ENCODE data around the gene SLF2.

SLF2 gene

DNA sequence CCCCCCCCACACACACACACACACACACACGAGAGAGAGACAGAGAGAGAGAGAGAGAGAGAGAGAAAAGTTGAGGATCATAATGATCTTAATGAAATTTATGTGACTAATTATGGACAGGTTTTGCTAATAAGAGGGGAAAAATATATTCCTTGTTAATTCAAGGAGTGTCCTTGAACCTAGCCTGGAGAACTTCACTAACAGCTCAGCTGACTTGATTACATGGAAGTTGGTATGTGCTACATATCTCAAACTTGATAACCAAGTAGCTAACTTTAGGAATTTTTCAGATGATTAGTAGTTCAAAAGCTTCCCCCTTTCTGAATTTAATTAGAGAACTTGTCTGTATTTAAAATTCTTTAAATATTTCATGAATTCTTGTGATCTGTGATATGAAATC is 15.3 kb downstream of the SLF2 start:
- peaks cover 2% of the 10 kb centered on the region for H3K4me1 Mint-ChIP-seq
- H3K36me3 Mint-ChIP-seq, result peaks cover 30% of the 10 kb centered on the region

GRCh38 chr10:100930368-100930767 is 17.6 kb downstream of the SLF2 start:
- no peak for ATAC-seq (ENCODE audit: low read depth)
- no peaks in the 10 kb centered on the region for H3K27me3 Mint-ChIP-seq
- H3K9me3 Mint-ChIP-seq, result no peaks in the 10 kb centered on the region
- H3K27ac Mint-ChIP-seq, result no peak overlapping the region
- H3K4me3 Mint-ChIP-seq, result no peak overlapping the region
- DNase-seq (ENCODE audit: low spot score in 2 of 2), result no peak
- no peaks in the 10 kb centered on the region for H3K4me1 Mint-ChIP-seq
- peaks cover 19% of the 10 kb centered on the region for H3K36me3 Mint-ChIP-seq

More for the DNA sequence above, 15.3 kb downstream of the SLF2 start:
- Mint-ChIP-seq H3K4me3 (no peak overlapping the region), H3K9me3 (no peaks in the 10 kb centered on the region), H3K27me3 (no peaks in the 10 kb centered on the region), H3K27ac (no peak overlapping the region)
- DNase-seq (ENCODE audit: low spot score in 2 of 2), result no peak
- no peak for ATAC-seq (ENCODE audit: low read depth)

- Mint-ChIP-seq H3K4me3 (no peak overlapping the region), H3K9me3 (no peaks in the 10 kb centered on the region), H3K27ac (no peak overlapping the region), H3K36me3 (peaks cover 16% of the 10 kb centered on the region), H3K27me3 (no peaks in the 10 kb centered on the region), H3K4me1 (no peaks in the 10 kb centered on the region)
- DNase-seq (ENCODE audit: low spot score in 2 of 2), result no peak
- ATAC-seq (ENCODE audit: low read depth), result no peak
These were observed 21.4 kb downstream of the SLF2 start for GRCh38 chr10:100934084-100934659.

DNA sequence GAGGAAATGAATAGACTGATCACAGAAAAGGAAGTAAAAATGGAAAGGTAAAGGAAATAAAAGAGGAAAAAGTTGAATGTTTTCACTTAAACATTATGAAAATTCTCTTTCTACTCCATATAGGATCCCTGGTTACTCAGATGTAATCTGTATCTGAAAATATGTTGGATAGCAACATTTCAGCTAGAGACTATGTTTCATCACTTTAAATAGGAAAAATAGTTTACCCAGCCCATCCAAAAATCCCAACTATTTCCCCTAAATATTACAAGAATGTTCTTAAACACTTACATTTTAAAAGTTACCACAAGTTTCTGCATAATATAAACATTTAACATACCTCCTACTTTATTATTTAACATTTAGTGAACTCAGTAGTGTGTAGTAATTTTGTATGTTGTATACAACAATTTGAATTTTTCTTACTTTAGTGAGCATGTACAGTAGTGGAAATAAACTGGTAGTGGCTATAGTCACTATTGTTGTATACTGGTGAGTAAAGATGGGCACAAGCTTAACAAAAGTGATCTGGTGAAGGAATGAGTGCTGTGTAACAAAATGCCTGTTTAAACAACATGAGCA is 27.1 kb downstream of the SLF2 start:
- no peaks in the 10 kb centered on the region for H3K27me3 Mint-ChIP-seq
- no peaks in the 10 kb centered on the region for H3K4me1 Mint-ChIP-seq
- no peak overlapping the region for H3K27ac Mint-ChIP-seq
- no peak overlapping the region for H3K4me3 Mint-ChIP-seq
- H3K36me3 Mint-ChIP-seq, result peaks cover 21% of the 10 kb centered on the region
- DNase-seq (ENCODE audit: low spot score in 2 of 2) (no peak), ATAC-seq (ENCODE audit: low read depth) (no peak)
- no peaks in the 10 kb centered on the region for H3K9me3 Mint-ChIP-seq

DNA sequence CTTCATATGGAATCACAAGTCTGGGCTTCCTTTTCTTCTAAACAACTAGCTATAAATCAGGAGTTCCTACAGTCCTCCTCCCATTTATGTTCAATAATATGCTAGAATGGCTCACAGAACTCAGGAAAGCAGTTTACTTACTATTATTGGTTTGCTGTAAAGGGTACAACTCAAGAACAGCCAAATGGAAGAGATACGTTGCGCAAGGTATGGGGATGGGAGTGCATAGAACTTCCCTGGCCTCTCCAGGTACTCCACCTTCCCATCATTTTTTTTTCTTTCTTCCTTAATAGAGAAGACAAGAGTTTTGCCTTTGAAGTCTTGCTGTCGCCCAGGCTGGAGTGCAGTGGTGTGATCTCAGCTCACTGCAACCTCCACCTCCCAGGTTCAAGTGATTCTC is 29.5 kb downstream of the SLF2 start:
- Mint-ChIP-seq H3K9me3 (no peaks in the 10 kb centered on the region), H3K4me3 (no peak overlapping the region), H3K27me3 (no peaks in the 10 kb centered on the region), H3K4me1 (no peaks in the 10 kb centered on the region), H3K27ac (no peak overlapping the region), H3K36me3 (peaks cover 24% of the 10 kb centered on the region)
- ATAC-seq (ENCODE audit: low read depth), result no peak
- no peak for DNase-seq (ENCODE audit: low spot score in 2 of 2)

- H3K9me3 Mint-ChIP-seq, result no peaks in the 10 kb centered on the region
- H3K4me1 Mint-ChIP-seq, result no peaks in the 10 kb centered on the region
- H3K4me3 Mint-ChIP-seq, result no peak overlapping the region
- ATAC-seq (ENCODE audit: low read depth) (no peak), DNase-seq (ENCODE audit: low spot score in 2 of 2) (no peak)
- no peaks in the 10 kb centered on the region for H3K27me3 Mint-ChIP-seq
- no peak overlapping the region for H3K27ac Mint-ChIP-seq
- peaks cover 24% of the 10 kb centered on the region for H3K36me3 Mint-ChIP-seq
These were observed 30.7 kb downstream of the SLF2 start for GRCh38 chr10:100943508-100943907.

- no peak for DNase-seq (ENCODE audit: low spot score in 2 of 2)
- H3K9me3 Mint-ChIP-seq, result no peaks in the 10 kb centered on the region
- ATAC-seq (ENCODE audit: low read depth), result no peak
- no peaks in the 10 kb centered on the region for H3K27me3 Mint-ChIP-seq
- H3K4me3 Mint-ChIP-seq, result no peak overlapping the region
- no peak overlapping the region for H3K27ac Mint-ChIP-seq
- H3K36me3 Mint-ChIP-seq, result peaks cover 24% of the 10 kb centered on the region
- no peaks in the 10 kb centered on the region for H3K4me1 Mint-ChIP-seq
These were observed 33.0 kb downstream of the SLF2 start for GRCh38 chr10:100945754-100946153.

DNA sequence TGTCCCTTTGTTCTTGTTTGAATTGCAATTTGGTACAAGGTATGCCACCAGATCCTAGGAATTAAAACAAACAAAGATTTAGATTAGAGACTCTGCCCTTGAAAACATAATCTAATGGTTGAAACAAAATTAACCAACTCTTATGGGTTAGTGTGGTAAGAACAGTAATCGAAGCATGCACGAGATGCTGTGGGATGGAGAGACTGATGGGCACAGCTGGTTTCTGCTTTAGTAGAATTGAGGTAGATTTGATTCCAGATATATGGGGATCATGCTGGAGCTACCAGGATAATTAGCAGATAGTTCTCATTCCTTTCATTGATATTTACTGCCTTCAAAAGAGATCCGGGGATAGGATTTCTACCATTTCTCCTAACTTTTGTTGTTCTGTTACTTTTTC is 36.2 kb downstream of the SLF2 start:
- DNase-seq (ENCODE audit: low spot score in 2 of 2) (no peak), ATAC-seq (ENCODE audit: low read depth) (no peak)
- Mint-ChIP-seq H3K36me3 (peaks cover 11% of the 10 kb centered on the region), H3K4me1 (no peaks in the 10 kb centered on the region), H3K9me3 (no peaks in the 10 kb centered on the region), H3K4me3 (no peak overlapping the region), H3K27me3 (no peaks in the 10 kb centered on the region), H3K27ac (no peak overlapping the region)

GRCh38 chr10:100960251-100960650 is 47.5 kb downstream of the SLF2 start:
- Mint-ChIP-seq H3K27me3 (no peaks in the 10 kb centered on the region), H3K4me1 (no peaks in the 10 kb centered on the region), H3K27ac (no peak overlapping the region), H3K36me3 (peaks cover 21% of the 10 kb centered on the region), H3K4me3 (no peak overlapping the region), H3K9me3 (no peaks in the 10 kb centered on the region)
- ATAC-seq (ENCODE audit: low read depth) (no peak), DNase-seq (ENCODE audit: low spot score in 2 of 2) (no peak)

- no peak for DNase-seq (ENCODE audit: low spot score in 2 of 2)
- peaks cover 2% of the 10 kb centered on the region for H3K4me1 Mint-ChIP-seq
- H3K36me3 Mint-ChIP-seq, result peaks cover 26% of the 10 kb centered on the region
- H3K27me3 Mint-ChIP-seq, result no peaks in the 10 kb centered on the region
- H3K27ac Mint-ChIP-seq, result no peak overlapping the region
- no peak for ATAC-seq (ENCODE audit: low read depth)
- no peaks in the 10 kb centered on the region for H3K9me3 Mint-ChIP-seq
- no peak overlapping the region for H3K4me3 Mint-ChIP-seq
These were observed 49.8 kb downstream of the SLF2 start for GRCh38 chr10:100962351-100963080.

DNA sequence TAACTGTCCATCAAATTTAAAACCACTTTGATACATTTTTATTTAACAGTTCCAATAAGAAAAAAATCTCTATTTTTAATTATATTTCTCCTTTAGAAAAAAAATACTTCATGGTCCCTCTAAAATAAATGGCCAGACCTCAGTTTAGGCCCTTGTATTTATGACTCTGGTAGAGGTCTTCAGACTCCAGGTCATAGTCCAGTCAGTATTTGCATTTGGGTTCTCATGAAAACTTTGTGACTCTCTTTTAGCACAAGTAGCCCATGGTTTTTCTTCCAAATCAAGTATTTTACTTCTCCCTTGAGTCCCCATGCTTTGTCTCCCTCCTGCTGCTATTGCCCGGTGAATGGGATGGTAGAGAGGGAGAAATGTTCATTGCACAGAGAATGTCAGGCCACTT is 51.1 kb downstream of the SLF2 start:
- H3K27me3 Mint-ChIP-seq, result no peaks in the 10 kb centered on the region
- no peak overlapping the region for H3K27ac Mint-ChIP-seq
- ATAC-seq (ENCODE audit: low read depth), result no peak
- no peak overlapping the region for H3K4me3 Mint-ChIP-seq
- peaks cover 8% of the 10 kb centered on the region for H3K4me1 Mint-ChIP-seq
- no peak for DNase-seq (ENCODE audit: low spot score in 2 of 2)
- H3K9me3 Mint-ChIP-seq, result no peaks in the 10 kb centered on the region
- H3K36me3 Mint-ChIP-seq, result peaks cover 22% of the 10 kb centered on the region

DNA sequence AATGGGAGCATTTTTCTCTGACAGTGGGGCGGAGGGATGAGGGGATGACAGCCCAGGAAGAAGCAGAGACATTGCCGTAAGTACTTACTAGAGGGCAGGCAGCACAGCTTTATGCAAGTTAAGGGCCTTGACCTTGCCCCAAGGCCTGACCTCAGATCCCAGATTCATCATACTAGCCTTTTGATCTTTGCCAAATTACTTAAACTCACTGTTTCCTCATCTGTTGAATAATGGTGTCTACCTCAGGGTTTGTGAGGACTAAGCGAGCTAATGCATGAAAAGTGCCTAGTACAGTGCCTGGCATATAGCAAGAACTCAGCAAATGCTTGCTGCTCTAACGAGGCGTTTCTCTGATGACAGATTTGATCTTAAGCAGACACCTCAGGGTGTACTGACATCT is 53.1 kb downstream of the SLF2 start:
- no peak for ATAC-seq (ENCODE audit: low read depth)
- Mint-ChIP-seq H3K27ac (no peak overlapping the region), H3K27me3 (no peaks in the 10 kb centered on the region), H3K36me3 (peaks cover 10% of the 10 kb centered on the region), H3K9me3 (no peaks in the 10 kb centered on the region), H3K4me1 (peaks cover 21% of the 10 kb centered on the region), H3K4me3 (no peak overlapping the region)
- DNase-seq (ENCODE audit: low spot score in 2 of 2), result no peak

DNA sequence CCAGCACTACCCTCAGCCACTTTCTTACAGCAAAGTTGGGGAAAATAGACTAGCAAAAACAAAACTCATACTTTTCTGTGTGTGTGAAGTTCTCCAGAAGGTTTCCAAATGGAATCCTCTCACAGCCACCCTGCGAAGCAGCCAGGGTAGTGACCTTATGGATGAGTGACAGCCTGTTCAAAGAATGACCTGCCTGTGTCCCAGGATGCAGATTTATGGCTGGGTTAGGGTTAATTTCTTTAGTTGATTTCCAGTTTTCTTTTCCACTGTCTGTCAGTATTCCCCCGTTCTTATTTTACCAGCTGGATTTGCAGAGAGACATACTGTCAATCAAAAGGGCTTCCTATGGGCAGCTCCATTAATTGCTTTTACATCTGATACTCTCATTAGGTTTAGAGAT is 54.1 kb downstream of the SLF2 start:
- ATAC-seq (ENCODE audit: low read depth) (no peak), DNase-seq (ENCODE audit: low spot score in 2 of 2) (no peak)
- Mint-ChIP-seq H3K27me3 (no peaks in the 10 kb centered on the region), H3K4me3 (no peak overlapping the region), H3K4me1 (peaks cover 21% of the 10 kb centered on the region), H3K27ac (no peak overlapping the region), H3K36me3 (peaks cover 10% of the 10 kb centered on the region), H3K9me3 (no peaks in the 10 kb centered on the region)

DNA sequence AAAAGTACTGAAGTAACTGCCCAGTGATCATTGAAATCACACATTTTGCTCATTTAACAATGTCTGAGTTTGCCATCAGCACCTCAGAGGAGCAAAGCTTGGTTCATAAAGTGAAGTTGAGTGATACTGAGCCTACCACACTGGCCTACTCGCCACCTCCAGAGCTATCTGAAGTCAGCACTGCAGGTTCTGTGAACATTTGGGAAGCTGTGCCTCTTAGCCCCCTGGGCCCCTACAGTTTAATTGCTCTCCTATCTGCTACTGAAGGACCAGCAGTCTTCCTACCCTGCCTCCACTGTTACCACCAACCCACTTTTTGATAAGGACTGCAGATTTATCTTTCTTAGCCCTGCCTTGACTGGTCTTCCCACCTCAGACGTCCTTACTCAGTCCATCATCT is 54.6 kb downstream of the SLF2 start:
- Mint-ChIP-seq H3K36me3 (peaks cover 10% of the 10 kb centered on the region), H3K4me3 (no peak overlapping the region), H3K27me3 (no peaks in the 10 kb centered on the region), H3K9me3 (no peaks in the 10 kb centered on the region), H3K4me1 (peaks cover 21% of the 10 kb centered on the region), H3K27ac (no peak overlapping the region)
- ATAC-seq (ENCODE audit: low read depth) (no peak), DNase-seq (ENCODE audit: low spot score in 2 of 2) (no peak)

Data from memory B cell (primary cell).